ENCODE data around the gene VAMP4.
A peak's percentile ranks its signal among the peaks of the same experiment; 100 is the strongest.

The VAMP4 gene

GRCh38 chr1:171740987-171741871 is 636 bp downstream of the VAMP4 start:
- H3K4me3 ChIP-seq (ENCODE audit: low read depth, low read length) = peak overlapping the region; percentile 82
- DNase-seq (ENCODE audit: low read depth) = peak; percentile 18
- TF ChIP-seq CTCF (IDR thresholded peaks at IDR 0.05; ENCODE audit: low read depth, low read length, missing control alignments) = peak; percentile 11

- H3K4me3 ChIP-seq (ENCODE audit: low read depth, low read length) = peak overlapping the region; percentile 82; the same call in 1 of the 2 replicates
- no peak for TF ChIP-seq CTCF (IDR thresholded peaks at IDR 0.05; ENCODE audit: low read depth, low read length, missing control alignments)
- no peak for DNase-seq (ENCODE audit: low read depth)
Observed at GRCh38 chr1:171740356-171740863, 1.5 kb downstream of the VAMP4 start.

- DNase-seq (ENCODE audit: low read depth) = no peak
- no peak overlapping the region for H3K4me3 ChIP-seq (ENCODE audit: low read depth, low read length)
- no peak for TF ChIP-seq CTCF (IDR thresholded peaks at IDR 0.05; ENCODE audit: low read depth, low read length, missing control alignments)
Observed at GRCh38 chr1:171739656-171740055, 2.2 kb downstream of the VAMP4 start.

GRCh38 chr1:171738911-171739310 is 3.0 kb downstream of the VAMP4 start:
- no peak for DNase-seq (ENCODE audit: low read depth)
- H3K4me3 ChIP-seq (ENCODE audit: low read depth, low read length) = no peak overlapping the region
- TF ChIP-seq CTCF (IDR thresholded peaks at IDR 0.05; ENCODE audit: low read depth, low read length, missing control alignments) = no peak

- no peak overlapping the region for H3K4me3 ChIP-seq (ENCODE audit: low read depth, low read length)
- no peak for TF ChIP-seq CTCF (IDR thresholded peaks at IDR 0.05; ENCODE audit: low read depth, low read length, missing control alignments)
- DNase-seq (ENCODE audit: low read depth) = no peak
Observed at GRCh38 chr1:171736196-171736595, 5.7 kb downstream of the VAMP4 start.

- no peak overlapping the region for H3K4me3 ChIP-seq (ENCODE audit: low read depth, low read length)
- TF ChIP-seq CTCF (IDR thresholded peaks at IDR 0.05; ENCODE audit: low read depth, low read length, missing control alignments) = no peak
- DNase-seq (ENCODE audit: low read depth) = no peak
Observed at GRCh38 chr1:171730052-171730451, 11.8 kb downstream of the VAMP4 start.
